ENCODE measurements around the gene MSRB3.

DNA sequence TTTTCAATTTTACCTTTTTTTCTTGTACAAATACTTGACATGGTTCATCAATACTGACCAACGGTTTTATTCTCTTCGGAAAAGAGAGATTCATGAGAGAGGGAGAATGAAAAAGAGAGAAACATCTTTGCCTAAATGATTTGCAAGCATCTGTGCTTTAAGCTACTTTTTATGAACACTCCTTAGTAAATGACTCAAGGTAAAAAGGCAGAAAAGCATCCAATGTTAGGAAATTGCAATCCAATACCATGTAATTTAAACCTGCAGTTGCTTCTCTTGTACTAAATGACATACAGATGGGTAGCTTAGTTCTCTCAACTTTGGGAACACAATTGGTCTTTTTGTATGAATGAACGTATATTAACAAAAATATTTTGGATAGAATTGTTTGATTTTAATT, 46.1 kb downstream of the MSRB3 start:
- TF ChIP-seq POLR2AphosphoS5 (IDR thresholded peaks at IDR 0.05) (no peak), POLR2A (IDR thresholded peaks at IDR 0.05) (no peak)
- TF ChIP-seq, protein P1, sequence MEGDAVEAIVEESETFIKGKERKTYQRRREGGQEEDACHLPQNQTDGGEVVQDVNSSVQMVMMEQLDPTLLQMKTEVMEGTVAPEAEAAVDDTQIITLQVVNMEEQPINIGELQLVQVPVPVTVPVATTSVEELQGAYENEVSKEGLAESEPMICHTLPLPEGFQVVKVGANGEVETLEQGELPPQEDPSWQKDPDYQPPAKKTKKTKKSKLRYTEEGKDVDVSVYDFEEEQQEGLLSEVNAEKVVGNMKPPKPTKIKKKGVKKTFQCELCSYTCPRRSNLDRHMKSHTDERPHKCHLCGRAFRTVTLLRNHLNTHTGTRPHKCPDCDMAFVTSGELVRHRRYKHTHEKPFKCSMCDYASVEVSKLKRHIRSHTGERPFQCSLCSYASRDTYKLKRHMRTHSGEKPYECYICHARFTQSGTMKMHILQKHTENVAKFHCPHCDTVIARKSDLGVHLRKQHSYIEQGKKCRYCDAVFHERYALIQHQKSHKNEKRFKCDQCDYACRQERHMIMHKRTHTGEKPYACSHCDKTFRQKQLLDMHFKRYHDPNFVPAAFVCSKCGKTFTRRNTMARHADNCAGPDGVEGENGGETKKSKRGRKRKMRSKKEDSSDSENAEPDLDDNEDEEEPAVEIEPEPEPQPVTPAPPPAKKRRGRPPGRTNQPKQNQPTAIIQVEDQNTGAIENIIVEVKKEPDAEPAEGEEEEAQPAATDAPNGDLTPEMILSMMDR (IDR thresholded peaks at IDR 0.05) = no peak

All from gastroesophageal sphincter (tissue), 3 donors.